ENCODE results near the gene GM2A. TPM values are rescaled to one million over a fixed set of nuclear protein-coding genes. Genes with fewer than 3 reads are reported as not detected.
"Not testable (repeated sequence)": the region's sequence is repeated elsewhere in the genome, so short reads cannot be mapped to it uniquely, and the experiment has no call there.

Gene GM2A
- total and polyA plus RNA-seq, 7 donors: 10.2 to 35.1 (median 30.3) TPM

GRCh38 chr5:151254556-151254955, 1.6 kb downstream of the GM2A start:
- 76 to 78% methylated on average over 1 of the region's 1 CpG for WGBS, 2 donors

GRCh38 chr5:151254990-151255389, 2.0 kb downstream of the GM2A start:
- H3K27ac ChIP-seq; DNase-seq; intact Hi-C loops (cut with DNase I); H3K36me3 ChIP-seq; H3K4me3 ChIP-seq; H3K9me3 ChIP-seq; H3K27me3 ChIP-seq: not testable (repeated sequence)
- 98 to 99% methylated on average over 5 of the region's 5 CpGs for WGBS, 2 donors
- peaks cover 0 to 43% (median 19%) of the 10 kb centered on the region in 4 donors for H3K4me1 ChIP-seq

More at GRCh38 chr5:151254556-151254955, 1.6 kb downstream of the GM2A start:
- no peak for DNase-seq
- no peaks in the 10 kb centered on the region for H3K9me3 ChIP-seq
- no peak for TF ChIP-seq POLR2A (IDR thresholded peaks at IDR 0.05)
- no peak for TF ChIP-seq POLR2AphosphoS5 (IDR thresholded peaks at IDR 0.05)
- no peak for TF ChIP-seq EP300 (IDR thresholded peaks at IDR 0.05)
- no peak for TF ChIP-seq CTCF (IDR thresholded peaks at IDR 0.05)
- intact Hi-C loops (cut with DNase I): no loop called here
- H3K4me3 ChIP-seq: peak overlapping the region in 1 of 4 donors; percentile 76
- H3K4me1 ChIP-seq: peaks cover 0 to 43% (median 19%) of the 10 kb centered on the region in 4 donors
- H3K27ac ChIP-seq: no peak overlapping the region
- no peaks in the 10 kb centered on the region for H3K36me3 ChIP-seq
- no peaks in the 10 kb centered on the region for H3K27me3 ChIP-seq

GRCh38 chr5:151255621-151256286, 2.8 kb downstream of the GM2A start:
- Histone ChIP-seq H3K36me3 (peaks cover 0 to 11% (median 0%) of the 10 kb centered on the region in 4 donors), H3K9me3 (no peaks in the 10 kb centered on the region), H3K4me3 (no peak overlapping the region), H3K27ac (no peak overlapping the region), H3K27me3 (no peaks in the 10 kb centered on the region), H3K4me1 (peaks cover 0 to 43% (median 19%) of the 10 kb centered on the region in 4 donors)
- no peak for DNase-seq
- TF ChIP-seq POLR2AphosphoS5 (IDR thresholded peaks at IDR 0.05): no peak
- TF ChIP-seq CTCF (IDR thresholded peaks at IDR 0.05): no peak
- no peak for TF ChIP-seq POLR2A (IDR thresholded peaks at IDR 0.05)
- no peak for TF ChIP-seq EP300 (IDR thresholded peaks at IDR 0.05)
- WGBS, 2 donors: 86 to 91% methylated on average over 3 of the region's 3 CpGs
- intact Hi-C loops (cut with DNase I): no loop called here

- no peak for TF ChIP-seq POLR2AphosphoS5 (IDR thresholded peaks at IDR 0.05)
- TF ChIP-seq EP300 (IDR thresholded peaks at IDR 0.05): no peak
- no peak for TF ChIP-seq POLR2A (IDR thresholded peaks at IDR 0.05)
- TF ChIP-seq CTCF (IDR thresholded peaks at IDR 0.05): no peak
- 60 to 90% methylated on average over 5 of the region's 5 CpGs for WGBS, 2 donors
- H3K27ac ChIP-seq: no peak overlapping the region
These were observed 4.8 kb downstream of the GM2A start for GRCh38 chr5:151257731-151258181.

GRCh38 chr5:151258201-151258611, 5.2 kb downstream of the GM2A start:
- DNase-seq: no peak
- intact Hi-C loops (cut with DNase I): no loop called here
- H3K4me1 ChIP-seq: peaks cover 0 to 34% (median 17%) of the 10 kb centered on the region in 4 donors
- no peaks in the 10 kb centered on the region for H3K27me3 ChIP-seq
- H3K9me3 ChIP-seq: no peaks in the 10 kb centered on the region
- no peak overlapping the region for H3K4me3 ChIP-seq
- peaks cover 0 to 21% (median 0%) of the 10 kb centered on the region in 4 donors for H3K36me3 ChIP-seq
- no peak overlapping the region for H3K27ac ChIP-seq
- no peak for TF ChIP-seq POLR2A (IDR thresholded peaks at IDR 0.05)
- TF ChIP-seq CTCF (IDR thresholded peaks at IDR 0.05): no peak
- no peak for TF ChIP-seq POLR2AphosphoS5 (IDR thresholded peaks at IDR 0.05)
- TF ChIP-seq EP300 (IDR thresholded peaks at IDR 0.05): no peak
- 89 to 94% methylated on average over 7 of the region's 7 CpGs for WGBS, 2 donors

More at GRCh38 chr5:151257731-151258181, 4.8 kb downstream of the GM2A start:
- intact Hi-C loops (cut with DNase I): no loop called here
- H3K4me3 ChIP-seq: no peak overlapping the region
- H3K9me3 ChIP-seq: no peaks in the 10 kb centered on the region
- H3K4me1 ChIP-seq: peaks cover 0 to 35% (median 17%) of the 10 kb centered on the region in 4 donors
- no peak for DNase-seq
- H3K36me3 ChIP-seq: peaks cover 0 to 21% (median 0%) of the 10 kb centered on the region in 4 donors
- H3K27me3 ChIP-seq: no peaks in the 10 kb centered on the region
